Measurements from ENCODE around the gene ATG9A.

GRCh38 chr2:219216535-219216915, 12.9 kb downstream of the ATG9A start:
- TF ChIP-seq DMBX1 (CRISPR knock-in tag; IDR thresholded peaks at IDR 0.05; ENCODE audit: borderline replicate concordance) (no peak), ETS1 (conservative IDR thresholded peaks at IDR 0.05; ENCODE audit: control insufficient read depth, low read depth, low read length) (no peak), TEAD1 (CRISPR knock-in tag; IDR thresholded peaks at IDR 0.05) (no peak), CTCF (IDR thresholded peaks at IDR 0.05 in 2 of 3, conservative IDR thresholded peaks at IDR 0.05 in 1 of 3; ENCODE audit: insufficient read depth in 2 of 3, low read depth in 1 of 3, low read length in 3 of 3) (no peak), RAD21 (CRISPR knock-in tag; conservative IDR thresholded peaks at IDR 0.05 in 1 of 2, IDR thresholded peaks at IDR 0.05 in 1 of 2) (no peak), ZBTB9 (CRISPR knock-in tag; IDR thresholded peaks at IDR 0.05) (no peak), YBX1 (IDR thresholded peaks at IDR 0.05) (no peak), ZBTB12 (CRISPR knock-in tag; IDR thresholded peaks at IDR 0.05) (no peak), CREB1 (IDR thresholded peaks at IDR 0.05) (no peak), CREB1 (CRISPR knock-in tag; IDR thresholded peaks at IDR 0.05) (no peak), FOXM1 (IDR thresholded peaks at IDR 0.05; ENCODE audit: low read depth) (no peak), FOXM1 (CRISPR knock-in tag; IDR thresholded peaks at IDR 0.05; ENCODE audit: low read depth) (no peak), GABPB1 (CRISPR knock-in tag; IDR thresholded peaks at IDR 0.05) (no peak)
- TF ChIP-seq, protein P1, sequence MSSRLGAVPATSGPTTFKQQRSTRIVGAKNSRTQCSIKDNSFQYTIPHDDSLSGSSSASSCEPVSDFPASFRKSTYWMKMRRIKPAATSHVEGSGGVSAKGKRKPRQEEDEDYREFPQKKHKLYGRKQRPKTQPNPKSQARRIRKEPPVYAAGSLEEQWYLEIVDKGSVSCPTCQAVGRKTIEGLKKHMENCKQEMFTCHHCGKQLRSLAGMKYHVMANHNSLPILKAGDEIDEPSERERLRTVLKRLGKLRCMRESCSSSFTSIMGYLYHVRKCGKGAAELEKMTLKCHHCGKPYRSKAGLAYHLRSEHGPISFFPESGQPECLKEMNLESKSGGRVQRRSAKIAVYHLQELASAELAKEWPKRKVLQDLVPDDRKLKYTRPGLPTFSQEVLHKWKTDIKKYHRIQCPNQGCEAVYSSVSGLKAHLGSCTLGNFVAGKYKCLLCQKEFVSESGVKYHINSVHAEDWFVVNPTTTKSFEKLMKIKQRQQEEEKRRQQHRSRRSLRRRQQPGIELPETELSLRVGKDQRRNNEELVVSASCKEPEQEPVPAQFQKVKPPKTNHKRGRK (tag; IDR thresholded peaks at IDR 0.05), result no peak
